HG03571 (cell line): Measurements from ENCODE around the gene SNAI1.
"Not testable (repeated sequence)": the region's sequence is repeated elsewhere in the genome, so short reads cannot be mapped to it uniquely, and the experiment has no call there.

Source experiments
- ATAC-seq: cut with Tn5 transposase; IDR thresholded peaks from one replicate; pipeline ENCODE4 v1.9.1; 2021; ENCODE audit not compliant: unreplicated experiment

Gene SNAI1

GRCh38 chr20:49982346-49983122, at the start of gene SNAI1:
Gene SNAI1 (plus strand): TSS chr20:49982980. CDS start chr20:49983060, 80 bp downstream.
- peak; percentile 65 for ATAC-seq

DNA sequence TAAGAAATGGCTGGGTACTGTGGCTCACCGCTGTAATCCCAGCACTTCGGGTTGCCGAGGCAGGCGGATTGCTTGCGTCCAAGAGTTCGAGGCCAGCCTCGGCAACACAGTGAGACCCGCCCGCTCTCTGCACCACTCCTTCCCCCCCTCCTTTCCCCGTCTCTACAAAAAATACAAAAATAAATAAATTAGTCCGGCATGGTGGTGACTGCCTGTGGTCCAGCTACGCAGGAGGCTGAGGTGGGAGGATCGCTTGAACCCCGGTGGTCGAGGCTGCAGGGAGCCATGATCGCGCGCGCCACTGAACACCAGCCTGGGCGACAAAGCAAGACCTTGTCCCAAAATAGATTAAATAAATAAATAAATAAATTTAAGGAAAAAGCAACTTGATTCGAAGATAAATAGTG, 47.0 kb upstream of the SNAI1 start:
- no peak for ATAC-seq

DNA sequence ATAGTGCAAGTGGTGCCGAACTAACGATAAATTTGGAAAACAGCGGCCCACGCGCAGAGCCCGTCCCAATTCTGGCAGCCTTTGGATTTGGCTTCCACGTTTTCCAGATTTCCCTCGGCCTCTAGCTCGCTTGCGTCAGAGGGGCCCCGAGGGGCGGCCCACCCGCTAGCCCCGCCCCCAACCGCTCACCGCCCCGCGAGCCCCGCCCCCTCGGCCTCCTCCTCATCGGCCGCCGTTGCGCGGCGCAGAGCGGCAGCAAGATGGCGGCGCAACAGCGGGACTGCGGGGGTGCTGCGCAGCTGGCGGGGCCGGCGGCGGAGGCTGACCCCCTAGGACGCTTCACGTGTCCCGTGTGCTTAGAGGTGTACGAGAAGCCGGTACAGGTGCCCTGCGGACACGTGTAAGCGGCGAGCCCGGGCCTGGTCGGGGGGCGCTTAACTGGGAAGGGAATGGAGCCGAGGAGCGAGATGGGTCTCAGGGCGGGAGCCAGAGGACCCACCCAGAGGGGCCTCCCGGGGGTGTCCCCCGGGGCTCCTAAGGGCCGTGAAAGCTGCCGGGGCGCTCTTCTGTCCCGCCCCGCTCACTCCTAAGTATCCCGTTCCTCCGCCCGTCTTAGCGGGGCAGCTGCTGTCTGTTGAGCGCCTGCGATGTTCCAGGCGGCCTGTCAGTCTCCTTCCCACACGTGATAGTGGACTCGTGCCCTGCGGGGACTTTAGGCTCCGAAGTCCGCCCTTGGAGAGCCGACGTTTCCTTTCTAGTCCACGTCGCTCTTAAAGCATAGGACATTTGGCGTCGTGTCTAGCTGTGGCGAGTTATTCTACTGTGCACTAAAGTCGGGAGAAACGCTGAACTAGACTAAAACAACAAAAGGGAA, 46.4 kb upstream of the SNAI1 start, which contains the start of gene RNF114:
TSS of gene RNF114 (plus strand) at position 245 of the 874 bp plus-strand sequence. CDS start at position 261, 16 bp downstream.
- ATAC-seq = peak; percentile 60

GRCh38 chr20:49937027-49937929, 45.5 kb upstream of the SNAI1 start:
- peak; percentile 16 for ATAC-seq

GRCh38 chr20:49938173-49939163, 44.3 kb upstream of the SNAI1 start:
- ATAC-seq = no peak

- no peak for ATAC-seq
Measured at GRCh38 chr20:49941456-49941855, 41.3 kb upstream of the SNAI1 start.

- no peak for ATAC-seq
Measured at GRCh38 chr20:49942303-49942702, 40.5 kb upstream of the SNAI1 start.

GRCh38 chr20:49942942-49943341, 39.8 kb upstream of the SNAI1 start:
- ATAC-seq = no peak

DNA sequence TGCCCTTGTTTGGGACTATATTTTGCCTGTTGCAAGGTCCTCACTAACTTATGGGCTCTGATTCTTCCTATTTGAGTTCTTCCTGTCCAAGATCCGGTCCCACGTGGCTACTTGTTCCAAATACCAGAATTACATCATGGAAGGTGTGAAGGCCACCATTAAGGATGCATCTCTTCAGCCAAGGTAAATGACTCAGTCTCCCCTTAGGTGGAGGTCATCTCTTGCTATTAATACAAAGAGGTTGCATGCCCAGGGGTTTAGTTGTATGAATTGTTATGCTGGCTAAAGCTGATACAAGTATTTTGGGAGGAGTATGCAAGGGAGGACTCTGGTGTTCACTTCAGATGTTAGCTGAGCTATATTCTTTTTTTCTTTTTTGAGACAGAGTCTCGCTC, 37.5 kb upstream of the SNAI1 start:
- no peak for ATAC-seq

DNA sequence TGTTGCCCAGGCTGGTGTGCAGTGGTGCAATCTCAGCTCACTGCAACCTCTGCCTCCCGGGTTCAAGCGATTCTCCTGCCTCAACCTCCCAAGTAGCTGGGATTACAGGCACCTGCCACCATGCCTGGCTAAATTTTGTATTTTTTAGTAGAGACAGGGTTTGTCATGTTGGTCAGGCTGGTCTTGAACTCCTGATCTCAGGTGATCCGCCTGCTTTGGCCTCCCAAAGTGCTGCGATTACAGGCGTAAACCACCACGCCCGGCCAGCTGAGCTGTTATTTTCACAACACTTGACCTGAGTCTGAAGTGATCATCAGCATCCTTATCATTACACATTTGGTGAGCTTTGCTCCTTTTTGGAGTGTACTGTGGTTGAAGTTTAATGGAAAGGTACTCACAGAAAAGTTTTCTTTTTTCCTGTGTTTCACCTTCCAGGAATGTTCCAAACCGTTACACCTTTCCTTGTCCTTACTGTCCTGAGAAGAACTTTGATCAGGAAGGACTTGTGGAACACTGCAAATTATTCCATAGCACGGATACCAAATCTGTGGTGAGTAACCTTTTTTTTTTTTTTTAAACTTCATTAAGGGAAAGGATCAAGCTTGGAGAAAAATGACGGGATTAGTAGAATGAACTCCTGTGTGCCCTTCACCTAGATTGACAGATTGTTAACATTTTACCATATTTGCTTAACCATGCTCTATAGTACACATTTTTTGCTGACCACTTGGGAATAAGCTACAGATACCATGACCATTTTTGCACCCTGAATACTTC, 36.9 kb upstream of the SNAI1 start:
- no peak for ATAC-seq

DNA sequence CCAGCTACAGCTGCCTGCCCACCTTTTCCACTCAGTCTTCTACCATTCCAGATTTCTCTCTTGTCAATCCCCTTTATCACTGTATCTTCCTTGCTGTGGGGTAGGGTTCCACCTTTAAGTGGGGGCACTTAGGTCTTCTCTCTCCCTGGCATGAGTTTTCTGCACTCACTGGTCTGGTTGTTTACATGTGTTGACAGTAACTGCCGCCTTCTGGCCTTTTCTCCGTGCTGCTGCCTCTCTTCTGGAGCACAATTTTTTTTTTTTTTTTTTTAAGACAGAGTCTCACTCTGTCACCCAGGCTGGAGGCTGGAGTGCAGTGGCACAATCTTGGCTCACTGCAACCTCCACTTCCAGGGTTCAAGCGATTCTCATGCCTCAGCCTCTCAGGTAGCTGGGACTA, 34.6 kb upstream of the SNAI1 start:
- ATAC-seq = no peak

DNA sequence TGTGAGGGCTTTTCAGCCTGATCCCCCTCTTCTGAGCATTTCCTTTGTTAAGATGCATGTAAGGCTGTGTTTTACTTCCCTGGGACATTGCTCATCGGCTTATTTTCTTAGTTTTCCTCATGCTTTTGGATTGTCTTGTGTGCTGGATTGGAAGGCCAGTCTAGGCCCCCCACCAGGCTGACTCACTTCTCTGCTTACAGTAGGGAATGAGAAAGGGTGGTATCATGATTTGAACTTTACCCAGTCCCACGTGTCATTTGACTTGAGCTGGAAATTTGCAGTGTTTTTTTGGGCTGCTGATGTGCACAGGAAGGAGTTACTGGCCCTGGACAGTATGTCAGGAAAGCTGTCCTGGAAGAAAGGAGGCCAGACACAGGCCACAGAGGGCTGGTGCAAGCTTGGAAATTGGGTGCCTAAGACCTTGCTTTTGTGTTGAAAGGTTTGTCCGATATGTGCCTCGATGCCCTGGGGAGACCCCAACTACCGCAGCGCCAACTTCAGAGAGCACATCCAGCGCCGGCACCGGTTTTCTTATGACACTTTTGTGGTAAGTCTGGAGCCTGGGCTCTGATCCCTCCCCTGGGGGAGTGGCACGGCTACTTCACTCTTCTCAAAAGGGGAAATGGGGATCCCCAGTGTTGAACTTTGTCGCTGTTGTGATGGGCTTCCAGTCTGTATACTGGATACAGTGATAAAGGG, 33.8 kb upstream of the SNAI1 start:
- no peak for ATAC-seq

DNA sequence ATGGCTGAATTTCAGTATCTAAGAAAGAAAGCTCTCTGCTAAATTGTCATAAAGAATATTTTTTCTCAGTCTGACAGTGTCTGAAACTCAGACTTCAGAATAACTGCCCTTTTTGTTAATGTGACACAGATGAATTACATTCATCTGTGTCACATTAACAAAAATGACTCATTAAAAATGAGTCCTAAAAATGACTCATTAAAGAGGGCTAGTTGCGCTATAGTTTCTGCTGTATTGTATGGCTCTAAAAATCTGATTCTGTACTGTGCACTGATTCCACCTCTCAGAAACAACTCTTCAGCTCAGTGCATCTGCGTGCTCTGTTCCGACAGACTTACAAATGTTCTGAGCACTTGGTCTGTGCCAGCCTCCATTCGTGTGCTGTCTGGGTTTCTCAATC, 31.6 kb upstream of the SNAI1 start:
- ATAC-seq = no peak

GRCh38 chr20:49955167-49955566, 27.6 kb upstream of the SNAI1 start:
- no peak for ATAC-seq

GRCh38 chr20:49955830-49956396, 26.9 kb upstream of the SNAI1 start:
- not testable (repeated sequence) for ATAC-seq

- no peak for ATAC-seq
Measured at GRCh38 chr20:49956689-49957088, 26.1 kb upstream of the SNAI1 start.

DNA sequence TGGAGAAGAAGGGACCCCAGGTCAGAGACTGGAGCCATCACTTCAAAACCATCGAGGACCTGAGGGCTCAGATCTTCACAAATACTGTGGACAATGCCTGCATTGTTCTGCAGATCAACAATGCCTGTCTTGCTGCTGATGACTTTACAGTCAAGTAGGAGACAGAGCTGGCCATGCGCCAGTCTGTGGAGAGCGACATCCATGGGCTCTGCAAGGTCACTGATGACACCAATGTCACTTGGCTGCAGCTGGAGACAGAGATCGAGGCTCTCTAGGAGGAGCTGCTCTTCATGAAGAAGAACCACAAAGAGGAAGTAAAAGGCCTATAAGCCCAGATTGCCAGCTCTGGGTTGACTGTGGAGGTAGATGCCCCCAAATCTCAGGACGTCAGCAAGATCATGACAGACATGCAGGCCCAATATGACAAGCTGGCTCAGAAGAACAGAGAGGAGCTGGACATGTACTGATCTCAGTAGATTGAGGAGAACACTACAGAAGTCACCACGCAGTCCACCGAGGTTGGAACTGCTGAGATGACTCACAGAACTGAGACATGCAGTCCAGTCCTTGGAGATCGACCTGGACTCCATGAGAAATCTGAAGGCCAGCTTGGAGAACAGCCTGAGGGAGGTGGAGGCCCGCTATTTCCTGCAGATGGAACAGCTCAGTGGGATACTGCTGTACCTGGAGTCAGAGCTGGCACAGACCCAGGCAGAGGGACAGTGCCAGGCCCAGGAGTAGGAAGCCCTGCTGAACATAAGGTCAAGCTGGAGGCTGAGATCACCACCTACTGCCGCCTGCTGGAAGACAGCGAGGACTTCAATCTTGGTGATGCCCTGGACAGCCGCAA, 25.5 kb upstream of the SNAI1 start:
- not testable (repeated sequence) for ATAC-seq
